HG03565 (cell line): ENCODE data around the gene NOX4.
"Not testable (repeated sequence)": the region's sequence is repeated elsewhere in the genome, so short reads cannot be mapped to it uniquely, and the experiment has no call there.

Source experiments
- ATAC-seq: cut with Tn5 transposase; IDR thresholded peaks from one replicate; pipeline ENCODE4 v1.9.1; 2021; ENCODE audit warnings: mild to moderate bottlenecking, moderate library complexity; ENCODE audit not compliant: unreplicated experiment

Gene NOX4

GRCh38 chr11:89463266-89463780, 27.9 kb downstream of the NOX4 start:
- ATAC-seq: no peak

GRCh38 chr11:89458716-89459115, 32.5 kb downstream of the NOX4 start:
- ATAC-seq: no peak

- ATAC-seq: no peak
Measured at GRCh38 chr11:89457190-89457589, 34.0 kb downstream of the NOX4 start.

GRCh38 chr11:89456681-89457080, 34.5 kb downstream of the NOX4 start:
- ATAC-seq: no peak

DNA sequence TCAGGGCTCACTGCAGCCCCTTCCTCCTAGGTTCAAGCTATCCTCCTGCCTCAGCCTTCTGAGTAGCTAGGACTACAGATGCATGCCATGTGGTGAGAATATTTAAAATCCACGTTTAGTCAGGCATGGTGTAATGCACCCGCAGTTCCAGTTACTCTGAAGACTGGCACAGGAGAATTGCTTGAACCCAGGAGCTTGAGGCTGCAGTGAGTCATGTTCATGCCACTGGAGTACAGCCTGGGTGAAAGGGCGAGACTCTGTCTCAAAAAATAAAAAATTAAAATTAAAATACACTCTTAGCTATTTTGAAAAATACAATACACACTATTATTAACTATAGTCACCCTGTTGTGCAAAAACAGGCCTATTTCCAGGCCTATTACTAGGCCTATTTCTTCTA, 38.4 kb downstream of the NOX4 start:
- no peak for ATAC-seq

DNA sequence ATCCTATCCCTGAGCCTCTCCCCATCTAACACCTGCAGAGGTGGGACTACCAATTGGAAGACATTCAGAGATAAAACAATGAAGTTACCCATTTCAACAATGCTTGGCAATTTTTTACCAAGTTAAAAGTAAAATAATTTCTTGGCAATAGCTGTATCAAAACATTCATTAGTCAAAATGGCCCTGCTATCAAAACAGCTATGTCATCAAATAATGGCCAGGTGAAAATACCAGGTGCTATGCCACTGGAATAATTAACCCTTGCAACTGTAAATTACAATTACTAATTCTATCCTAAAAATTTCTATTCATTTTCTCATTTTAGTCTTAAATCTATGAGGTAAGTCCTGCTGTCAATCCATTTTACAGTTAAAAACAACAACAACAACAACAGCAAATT, 43.3 kb downstream of the NOX4 start:
- no peak for ATAC-seq

- no peak for ATAC-seq
Measured at GRCh38 chr11:89443361-89444322, 47.5 kb downstream of the NOX4 start.

- ATAC-seq: no peak
Measured at GRCh38 chr11:89442801-89443200, 48.4 kb downstream of the NOX4 start.

DNA sequence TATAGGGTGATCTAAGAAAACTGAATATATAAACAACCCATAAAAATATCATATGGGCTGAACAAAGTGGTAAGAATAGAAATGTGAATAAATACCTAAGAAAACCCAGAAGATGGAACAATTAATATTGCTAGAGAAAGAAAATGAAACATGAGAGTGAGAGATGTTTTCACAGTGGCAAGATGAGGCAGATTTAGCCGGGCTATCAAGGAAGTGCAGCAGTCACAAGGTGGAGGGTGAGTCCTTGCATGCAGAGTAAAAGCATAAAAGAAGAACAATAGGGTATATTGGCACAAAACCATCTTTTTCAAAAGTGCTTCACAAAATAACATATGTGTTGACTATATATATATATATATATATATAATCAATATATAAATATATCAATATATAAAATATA, 49.6 kb downstream of the NOX4 start:
- no peak for ATAC-seq

DNA sequence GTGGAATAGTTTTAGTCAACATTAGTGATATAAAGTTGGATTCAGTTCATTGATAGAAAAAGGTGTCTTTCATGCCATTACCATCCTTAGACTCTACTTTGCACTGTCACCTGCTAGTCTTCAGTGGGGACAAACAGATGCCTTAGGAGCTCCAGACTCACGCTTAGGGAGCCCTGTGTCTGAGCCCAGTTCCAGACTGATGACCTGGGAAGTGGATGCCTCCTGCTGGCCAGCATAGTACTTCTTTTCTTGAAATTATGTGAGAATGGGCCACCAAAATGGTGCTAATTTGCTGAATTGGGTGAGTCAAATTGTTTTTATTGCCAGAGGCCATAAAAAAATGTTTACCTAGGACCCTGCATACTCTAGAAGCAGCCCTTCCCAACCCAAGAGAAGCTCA, 53.9 kb downstream of the NOX4 start:
- no peak for ATAC-seq

- no peak for ATAC-seq
Measured at GRCh38 chr11:89436071-89436470, 55.1 kb downstream of the NOX4 start.

GRCh38 chr11:89433278-89433677, 57.9 kb downstream of the NOX4 start:
- peak; percentile 57 for ATAC-seq

DNA sequence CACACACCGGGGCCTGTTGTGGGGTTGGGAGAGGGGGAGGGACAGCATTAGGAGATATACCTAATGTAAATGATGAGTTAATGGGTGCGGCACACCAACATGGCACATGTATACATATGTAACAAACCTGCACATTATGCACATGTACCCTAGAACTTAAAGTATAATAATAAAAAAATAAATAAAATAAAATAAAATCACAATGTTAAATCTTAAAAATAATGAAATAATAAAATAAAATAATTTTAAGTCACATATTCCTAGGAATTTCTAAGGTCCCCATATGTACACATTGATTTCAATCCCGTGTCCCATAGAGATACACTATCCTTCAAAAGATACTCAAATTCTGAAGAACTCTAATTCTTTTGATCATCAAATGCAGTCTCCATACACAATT, 59.0 kb downstream of the NOX4 start:
- ATAC-seq: not testable (repeated sequence)

- not testable (repeated sequence) for ATAC-seq
Measured at GRCh38 chr11:89426501-89426900, 64.7 kb downstream of the NOX4 start.

GRCh38 chr11:89421718-89422117, 69.5 kb downstream of the NOX4 start:
- no peak for ATAC-seq

DNA sequence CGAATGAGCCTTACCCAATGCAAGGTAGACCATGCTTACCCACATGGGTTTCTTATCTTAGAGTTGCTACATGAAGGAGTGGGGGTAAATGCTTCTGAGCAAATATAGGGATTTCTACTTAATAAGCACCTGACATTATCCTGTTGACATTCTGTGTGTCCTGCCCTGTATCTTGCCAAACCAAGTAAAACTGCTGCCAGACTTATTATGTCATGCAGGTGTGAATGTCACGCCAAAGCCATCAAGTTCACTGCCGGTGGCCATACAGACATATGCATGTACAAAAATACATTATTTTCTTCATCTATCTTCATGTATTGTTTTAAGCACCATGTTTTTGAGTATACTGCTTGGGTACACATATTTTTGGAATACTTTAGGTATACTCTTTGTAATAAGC, 70.2 kb downstream of the NOX4 start:
- no peak for ATAC-seq

DNA sequence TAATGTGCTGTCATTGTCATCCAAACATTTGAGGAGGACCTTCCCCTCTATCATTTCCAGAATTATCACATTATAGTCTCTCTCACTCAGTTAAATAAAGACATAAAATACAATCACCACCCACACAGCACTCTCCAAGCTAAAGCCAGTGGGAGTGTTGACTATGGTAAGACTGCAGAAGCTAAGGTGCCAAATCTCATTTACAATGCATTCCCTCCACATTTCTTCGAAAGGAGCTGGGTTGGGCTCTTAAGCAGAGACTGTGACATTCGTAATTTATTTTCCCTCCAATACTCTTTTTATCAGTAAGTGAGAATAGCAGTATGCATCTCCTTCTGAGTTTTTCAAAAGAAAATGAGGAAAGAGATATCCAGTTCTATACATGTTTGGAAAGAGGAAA, 74.2 kb downstream of the NOX4 start:
- no peak for ATAC-seq

DNA sequence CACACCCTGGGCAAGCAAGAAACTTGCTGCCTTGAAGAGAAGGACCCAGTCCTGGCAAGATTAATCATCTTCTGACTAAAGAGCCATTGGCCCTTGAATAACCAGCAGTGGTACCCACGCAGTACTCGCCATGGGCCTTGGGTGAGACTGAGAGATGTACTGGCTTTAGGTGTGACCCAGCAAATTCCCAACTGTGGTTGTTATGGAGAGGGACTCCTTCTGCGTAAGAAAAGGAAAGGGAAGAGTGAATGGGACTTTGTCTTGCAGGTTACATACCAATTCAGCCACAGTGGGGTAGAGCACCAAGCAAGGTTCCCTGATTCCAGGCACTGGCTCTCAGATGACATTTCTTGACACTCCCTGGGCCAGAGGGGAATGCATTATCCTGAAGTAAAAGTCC, 80.1 kb downstream of the NOX4 start:
- not testable (repeated sequence) for ATAC-seq

DNA sequence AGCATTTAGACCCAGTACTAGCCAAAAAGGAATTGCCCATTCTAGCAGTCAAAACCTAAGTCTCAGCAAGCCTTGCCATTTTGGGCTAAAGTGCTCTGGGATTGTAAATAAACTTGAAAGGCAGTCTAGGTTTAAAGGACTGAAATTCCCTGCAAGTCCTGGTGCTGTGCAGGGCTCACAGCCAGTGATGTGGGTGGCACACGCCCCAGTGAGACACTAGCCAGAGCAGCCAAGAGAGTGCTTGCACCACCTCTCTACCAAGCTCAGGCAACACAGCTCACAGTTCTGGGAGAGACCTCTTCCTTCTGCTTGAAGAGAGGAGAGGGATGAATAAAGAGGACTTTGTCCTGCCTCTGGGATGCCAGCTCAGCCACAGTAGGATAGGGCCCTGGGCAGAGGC, 80.5 kb downstream of the NOX4 start:
- not testable (repeated sequence) for ATAC-seq

DNA sequence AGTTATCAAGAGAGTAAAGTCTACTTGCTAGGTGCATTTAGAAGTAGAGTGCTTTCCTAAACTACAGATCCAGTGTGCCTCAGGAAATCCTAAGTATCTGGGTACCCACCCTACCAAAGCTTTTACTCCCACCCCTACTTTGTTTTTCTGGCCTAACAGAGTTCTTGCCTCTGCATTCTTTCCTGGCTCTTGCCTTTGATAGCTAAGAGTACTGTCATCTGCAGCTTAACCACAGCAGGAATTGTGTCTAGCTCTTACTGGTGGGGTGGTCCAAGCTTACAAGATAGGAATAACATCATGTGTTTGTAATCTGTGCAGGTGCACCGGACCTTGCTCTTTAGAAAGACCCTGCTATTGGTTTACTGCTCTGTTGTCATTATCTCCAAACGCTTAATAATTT, 82.7 kb downstream of the NOX4 start:
- ATAC-seq: not testable (repeated sequence)

DNA sequence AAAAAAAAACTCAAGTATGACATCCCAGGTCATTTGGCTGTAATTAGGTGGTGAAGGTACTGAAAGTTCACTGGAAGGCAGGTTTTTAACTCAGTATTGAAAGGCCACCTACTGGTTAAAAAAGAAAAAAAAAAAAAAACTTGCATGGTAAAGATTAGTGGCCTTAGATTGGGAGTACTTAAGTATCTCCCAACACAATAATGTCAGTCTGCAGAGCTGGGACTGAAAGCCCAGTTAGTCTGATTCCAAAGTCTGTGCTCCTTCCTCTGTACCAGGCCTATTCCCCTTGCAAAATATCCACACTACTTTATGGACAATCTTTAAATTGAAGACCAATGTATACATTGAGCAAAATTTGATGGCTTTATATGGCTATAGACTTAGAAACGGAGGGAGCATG, 85.5 kb downstream of the NOX4 start:
- ATAC-seq: no peak

DNA sequence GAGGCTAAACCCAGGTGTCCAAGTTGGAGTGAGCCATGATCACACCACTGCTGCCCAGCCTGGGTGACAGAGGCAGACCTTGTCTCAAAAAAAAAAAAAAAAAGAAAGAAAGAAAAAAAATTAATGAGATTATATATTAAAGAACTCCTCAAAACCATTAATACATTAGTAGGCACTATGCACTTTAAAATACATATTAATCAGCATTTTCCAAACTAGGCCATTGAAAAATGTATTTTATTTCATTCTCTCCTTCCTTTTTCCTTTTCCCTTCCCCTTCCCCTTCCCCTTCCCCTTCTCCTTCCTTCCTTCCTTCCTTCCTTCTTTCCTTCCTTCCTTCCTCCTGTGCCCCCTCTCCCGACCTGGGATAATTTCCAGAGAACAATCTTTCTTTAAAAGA, 99.5 kb downstream of the NOX4 start:
- not testable (repeated sequence) for ATAC-seq
